ENCODE measurements around the gene GBX2.

Gene GBX2

DNA sequence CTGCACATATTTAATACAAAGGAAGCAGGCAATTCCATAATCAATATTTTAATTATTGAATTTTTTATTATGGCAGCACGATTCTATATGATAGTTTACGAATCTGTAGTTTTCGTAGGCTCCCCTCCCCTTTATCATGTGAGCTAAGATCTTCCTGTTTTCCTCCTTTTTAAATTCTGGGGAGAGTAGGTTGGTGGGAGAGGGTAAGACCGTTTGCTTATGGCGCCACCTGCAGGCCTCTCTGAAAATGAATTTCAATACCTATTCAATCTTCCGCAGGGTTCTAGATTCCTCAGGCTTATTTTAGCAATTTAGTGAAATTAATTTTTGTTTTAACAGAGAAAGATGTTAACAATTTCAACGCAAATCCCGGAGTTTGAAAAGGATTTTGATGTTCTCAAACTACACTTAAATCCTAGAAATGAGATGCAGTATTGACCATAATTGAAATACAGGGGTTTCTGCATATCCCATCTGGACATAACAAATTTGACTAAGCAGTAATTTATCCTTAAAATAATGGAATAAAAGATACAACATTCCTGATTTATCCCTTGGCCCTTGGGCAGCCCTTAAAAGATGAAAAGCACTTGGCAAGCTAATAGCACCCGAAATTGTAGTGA is 12.8 kb upstream of the GBX2 start:
- DNase-seq: peak; percentile 27

DNA sequence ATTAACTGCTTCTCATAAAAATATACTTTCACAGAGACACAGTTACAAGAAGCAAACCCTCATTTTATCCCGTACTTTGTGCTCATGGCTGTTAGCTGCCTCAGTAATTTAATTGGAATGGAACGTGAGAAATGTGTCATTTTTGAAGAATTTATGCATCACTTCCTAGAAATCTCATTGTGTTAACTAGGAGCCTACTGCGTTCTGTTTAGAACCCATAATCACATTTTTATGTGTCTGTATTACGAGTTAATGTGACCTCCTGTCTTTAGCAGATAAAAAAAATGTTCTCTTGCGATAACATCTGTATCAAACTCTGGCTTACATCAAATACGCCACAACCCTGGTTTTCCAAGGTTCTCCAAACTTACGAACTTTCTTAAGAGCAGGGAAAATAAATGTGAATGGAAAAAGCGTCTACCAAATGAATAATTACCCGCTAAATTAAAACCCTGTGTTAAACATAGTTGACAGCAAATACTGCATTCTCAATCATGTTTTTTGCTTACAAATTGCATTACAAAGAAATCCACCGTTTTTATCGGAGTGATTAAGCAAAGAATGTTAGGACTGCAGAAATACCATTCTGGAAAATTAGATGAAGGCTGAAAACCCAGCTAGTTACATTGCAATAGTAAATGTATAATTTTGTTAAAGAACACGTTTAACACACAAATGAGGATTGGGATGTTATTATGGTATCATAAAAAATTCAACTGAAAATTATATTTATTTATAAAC is 12.1 kb upstream of the GBX2 start:
- DNase-seq: no peak

DNA sequence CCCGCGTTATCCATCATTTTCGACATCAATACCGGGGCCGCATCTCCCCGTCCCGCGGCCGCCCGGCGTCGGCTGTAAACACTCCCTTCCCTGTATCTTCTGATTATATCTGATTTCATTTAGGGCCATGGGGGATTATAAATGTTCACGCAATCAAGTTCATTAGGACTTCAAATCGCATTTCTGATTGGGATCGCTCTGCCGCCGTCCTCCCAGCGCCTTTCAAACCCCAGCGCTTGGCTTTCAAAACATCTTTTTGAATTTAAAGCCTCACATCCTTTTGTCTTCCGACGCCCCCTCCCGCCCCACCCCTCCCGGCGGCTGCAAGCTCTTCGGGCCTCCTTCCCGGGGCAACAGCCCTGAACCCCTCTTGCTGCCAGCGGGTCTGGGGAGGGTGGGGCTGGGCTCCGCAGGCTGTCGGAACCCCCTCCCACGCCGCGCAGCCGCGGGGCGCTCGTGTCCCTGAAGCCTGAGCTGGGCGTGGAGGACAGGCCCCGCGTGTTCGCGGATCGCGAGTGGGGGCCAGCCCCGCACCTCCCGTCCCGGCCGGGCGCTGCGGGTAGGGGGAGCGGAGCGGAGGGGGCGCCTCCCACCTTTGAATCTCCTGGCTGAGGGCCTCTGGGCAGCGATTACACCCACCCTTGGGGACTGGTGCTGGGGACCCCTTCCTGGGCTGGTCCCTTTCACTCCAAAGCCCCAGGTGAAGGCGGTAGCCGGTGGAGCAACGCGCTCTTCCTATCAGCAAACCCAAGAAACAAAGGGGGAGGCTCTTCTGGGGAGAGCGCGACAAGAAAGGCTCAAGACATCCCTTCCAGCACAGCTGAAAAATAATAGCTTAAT is 11.3 kb upstream of the GBX2 start:
- no peak for DNase-seq

DNA sequence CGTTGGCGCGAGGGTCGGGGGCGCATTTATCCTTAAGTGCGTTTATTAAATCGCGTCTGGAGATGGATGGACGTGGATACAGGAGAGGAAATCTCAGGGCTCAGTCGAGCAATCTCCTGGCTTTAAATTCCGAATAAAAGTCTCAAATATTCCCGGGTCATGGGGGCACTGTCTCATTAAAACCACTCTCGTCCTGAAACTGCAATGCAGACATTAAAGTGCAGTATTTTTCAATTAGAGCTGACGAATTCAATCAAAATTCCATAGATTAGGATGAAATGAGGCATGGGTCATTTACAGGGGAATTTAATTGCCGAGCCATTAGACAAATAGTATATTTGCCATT is 10.7 kb upstream of the GBX2 start:
- peak; percentile 18 for DNase-seq

DNA sequence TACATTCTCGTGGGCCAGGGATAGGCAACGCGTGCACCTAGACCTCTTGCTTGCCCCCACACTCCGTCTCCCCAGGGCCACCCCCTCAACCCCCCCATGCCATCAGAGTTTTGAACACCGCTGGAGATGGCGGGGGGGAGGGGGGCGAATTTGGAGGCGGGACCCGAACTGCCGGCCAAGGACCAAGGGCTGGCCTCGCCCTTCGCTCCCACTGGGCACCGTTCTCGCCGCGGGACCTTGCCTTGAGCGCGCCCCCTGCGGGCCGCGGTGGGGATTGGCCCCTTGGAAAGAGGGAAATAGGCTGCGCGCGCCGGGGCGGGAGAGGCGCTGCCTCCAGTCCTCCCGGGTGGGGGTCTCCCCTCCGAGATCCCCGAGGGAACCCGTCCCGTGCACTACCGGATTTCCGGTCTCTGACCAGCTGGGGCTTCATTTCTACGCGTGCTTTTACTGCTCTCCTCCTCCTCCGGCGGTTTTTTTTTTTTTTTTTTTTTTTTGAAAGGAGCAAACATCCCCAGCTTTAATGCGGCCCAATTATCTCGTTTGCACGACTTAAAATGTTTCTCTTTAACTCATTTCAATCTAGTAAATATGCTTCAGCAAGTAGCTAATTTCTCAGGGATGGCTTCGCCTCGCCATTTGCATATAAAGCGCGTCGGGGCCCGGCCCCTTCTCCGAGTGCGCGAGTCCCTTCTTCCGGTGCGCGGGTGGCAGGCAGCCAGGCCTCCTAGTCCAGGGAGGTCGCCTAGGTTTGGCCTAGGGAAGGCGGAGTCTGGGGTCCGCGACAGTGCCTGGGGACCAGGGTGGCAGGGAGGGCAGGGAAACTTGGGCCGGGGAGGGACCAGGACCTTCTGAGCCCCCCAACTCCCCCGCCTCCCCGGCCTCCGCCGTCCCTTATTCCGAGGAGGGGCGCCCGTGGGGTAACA is 10.0 kb upstream of the GBX2 start:
- peak; percentile 34 for DNase-seq

DNA sequence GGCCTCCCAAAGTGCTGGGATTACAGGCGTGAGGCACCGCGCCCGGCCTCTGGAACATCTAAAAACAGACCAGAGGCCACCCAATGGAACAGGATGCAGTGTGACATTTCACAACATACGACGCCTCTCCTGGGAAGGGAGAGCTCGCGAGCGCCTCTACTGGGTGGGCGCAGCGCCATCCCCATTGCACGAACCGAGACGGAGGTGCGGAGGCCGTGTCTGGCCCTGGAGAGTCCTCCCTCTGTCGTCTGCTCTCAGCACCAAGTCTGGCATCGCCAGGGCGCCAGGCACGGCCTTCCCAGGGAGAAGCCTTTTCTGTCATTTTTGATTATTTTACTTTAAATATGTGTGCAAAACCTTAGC is 9.4 kb upstream of the GBX2 start:
- peak; percentile 22 for DNase-seq

DNA sequence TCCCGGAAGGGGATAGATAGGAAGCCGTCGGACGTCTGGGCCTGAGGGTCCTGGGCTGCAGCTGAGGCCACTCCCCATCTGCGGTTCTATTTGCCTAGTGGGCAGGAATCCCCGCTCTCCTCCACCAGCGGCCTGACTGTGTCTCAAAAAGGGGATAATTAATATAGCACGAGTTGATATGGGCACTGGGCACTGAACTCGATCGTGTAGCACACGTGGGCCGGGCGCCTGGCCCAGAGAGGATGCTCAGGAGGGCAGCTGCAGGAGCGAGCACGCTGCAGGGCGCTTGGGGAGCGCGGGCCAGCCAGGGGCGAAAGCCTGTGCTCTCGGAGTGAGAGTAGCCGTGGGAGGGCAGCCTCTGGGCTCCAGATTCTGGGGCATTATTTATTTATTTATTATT is 8.8 kb upstream of the GBX2 start:
- no peak for DNase-seq

DNA sequence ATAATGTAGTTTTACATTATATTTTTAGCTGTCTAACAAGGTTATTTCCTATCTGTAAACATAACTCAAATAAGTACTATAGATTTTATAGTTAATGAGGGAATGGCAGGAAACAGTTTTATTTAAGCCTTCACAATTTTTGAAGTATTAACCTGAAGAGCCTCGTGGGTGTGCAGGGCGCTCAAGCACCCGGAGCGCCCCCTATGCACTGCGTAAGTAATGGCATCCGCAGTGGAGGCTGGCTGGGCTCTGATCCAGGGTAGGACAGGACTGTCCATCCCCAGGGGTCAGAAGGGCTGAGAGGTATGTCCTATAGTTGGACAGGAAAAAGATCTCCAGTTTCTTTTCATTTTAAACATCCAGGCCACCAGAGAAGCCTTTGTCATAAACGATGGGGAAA is 8.2 kb upstream of the GBX2 start:
- no peak for DNase-seq

DNA sequence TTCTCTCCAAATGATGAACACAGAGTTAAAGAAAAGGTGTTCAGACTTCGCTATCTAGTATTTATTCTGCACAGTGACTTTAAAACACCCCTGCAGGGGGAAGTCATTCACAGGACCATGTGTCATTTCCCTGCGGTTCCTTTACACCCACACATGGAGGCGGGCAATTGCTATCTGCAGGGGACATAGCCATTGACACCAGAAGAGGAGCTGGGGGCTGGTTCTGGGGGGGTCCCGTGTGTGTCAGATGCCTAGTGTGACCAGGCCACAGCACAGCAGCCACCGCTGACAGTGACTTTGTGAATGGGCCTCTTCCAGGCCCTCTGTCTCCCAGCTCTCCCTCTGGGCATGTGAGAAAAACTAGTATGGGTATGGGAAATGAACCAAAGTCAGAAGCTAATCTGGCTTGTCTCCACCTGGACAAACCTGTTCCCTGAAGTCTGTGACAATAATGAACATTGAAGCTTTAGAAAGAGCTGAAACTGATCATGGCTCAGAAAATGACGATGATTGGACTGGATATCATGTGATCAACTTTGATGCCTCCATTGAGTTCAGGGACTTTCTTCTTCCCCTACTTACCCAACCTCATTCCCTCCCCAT is 7.5 kb upstream of the GBX2 start:
- DNase-seq: no peak

DNA sequence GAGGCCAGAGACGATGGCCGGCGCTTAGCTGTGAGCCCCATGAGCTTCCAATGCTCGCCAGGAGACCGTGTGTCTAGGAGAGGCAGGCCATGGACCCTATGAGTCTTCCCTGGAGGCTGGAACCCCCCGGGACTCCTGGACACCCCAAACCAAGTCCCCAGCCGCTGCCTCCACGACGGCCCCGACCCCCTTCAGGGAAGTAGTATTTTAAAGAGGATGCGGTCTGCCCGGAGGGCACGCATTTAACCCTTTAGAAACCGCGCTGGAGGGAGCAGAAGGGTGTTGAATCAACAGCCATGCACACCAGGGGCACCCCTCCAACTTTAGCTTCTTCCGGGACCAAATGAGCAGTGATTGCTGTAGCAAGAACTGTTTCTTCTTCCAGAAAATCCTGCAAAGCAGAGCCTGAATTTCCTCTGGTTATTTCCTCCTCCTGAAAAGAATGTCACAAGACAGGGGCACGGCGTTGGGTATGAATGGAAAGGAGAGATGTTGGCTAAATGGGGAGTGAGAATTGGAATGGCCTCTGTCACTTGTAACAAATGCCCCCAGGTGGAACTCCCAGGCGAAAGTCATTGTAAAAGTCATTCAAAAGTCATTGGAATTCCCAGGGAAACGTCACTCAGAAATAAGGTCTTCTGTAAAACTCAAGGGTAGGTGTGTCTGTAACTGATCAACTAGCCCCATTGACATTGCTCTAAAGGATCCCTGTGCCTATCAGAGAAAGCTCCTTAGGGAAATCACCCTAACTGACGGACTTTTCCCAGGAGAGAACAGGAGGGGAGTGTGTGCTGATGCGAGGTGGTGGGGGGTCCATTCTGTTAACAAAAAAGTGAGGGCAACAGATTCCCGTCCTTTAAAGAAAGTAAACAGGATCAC is 5.8 kb upstream of the GBX2 start:
- DNase-seq: no peak

DNA sequence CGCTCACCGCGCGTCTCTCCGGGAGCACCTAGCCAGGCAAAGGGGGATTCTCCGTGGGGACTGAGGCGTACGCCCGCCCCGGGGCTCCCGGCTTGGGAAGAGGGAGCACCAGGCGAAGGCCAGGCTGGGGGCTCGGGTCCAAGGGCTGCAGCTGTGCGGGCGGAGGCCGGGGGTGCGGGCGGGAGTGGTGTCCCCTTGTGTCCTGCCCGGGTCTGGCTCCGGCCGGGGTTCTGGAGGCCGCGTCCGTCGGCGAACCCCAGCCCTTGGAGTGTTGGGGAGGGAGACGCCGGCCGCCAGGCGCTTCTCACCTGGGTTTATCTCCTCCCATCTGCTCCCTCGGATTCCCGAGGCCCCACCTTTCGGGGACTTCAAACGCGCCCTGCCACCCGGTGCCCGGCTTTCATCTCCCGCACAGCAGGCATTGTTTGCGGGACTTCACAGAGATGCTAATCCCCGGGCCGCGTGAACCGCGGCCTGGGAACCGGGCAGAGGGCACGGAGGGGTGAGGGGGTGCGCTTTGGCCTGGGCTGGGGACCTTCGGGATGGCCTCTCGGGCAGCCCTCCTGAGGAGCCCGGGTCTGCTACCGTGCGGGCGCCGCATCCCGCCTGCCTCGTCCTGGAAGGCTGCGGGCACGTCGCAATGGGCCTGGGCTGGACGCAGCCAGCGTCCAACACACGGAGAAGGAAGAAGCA is 5.0 kb upstream of the GBX2 start:
- DNase-seq: no peak

DNA sequence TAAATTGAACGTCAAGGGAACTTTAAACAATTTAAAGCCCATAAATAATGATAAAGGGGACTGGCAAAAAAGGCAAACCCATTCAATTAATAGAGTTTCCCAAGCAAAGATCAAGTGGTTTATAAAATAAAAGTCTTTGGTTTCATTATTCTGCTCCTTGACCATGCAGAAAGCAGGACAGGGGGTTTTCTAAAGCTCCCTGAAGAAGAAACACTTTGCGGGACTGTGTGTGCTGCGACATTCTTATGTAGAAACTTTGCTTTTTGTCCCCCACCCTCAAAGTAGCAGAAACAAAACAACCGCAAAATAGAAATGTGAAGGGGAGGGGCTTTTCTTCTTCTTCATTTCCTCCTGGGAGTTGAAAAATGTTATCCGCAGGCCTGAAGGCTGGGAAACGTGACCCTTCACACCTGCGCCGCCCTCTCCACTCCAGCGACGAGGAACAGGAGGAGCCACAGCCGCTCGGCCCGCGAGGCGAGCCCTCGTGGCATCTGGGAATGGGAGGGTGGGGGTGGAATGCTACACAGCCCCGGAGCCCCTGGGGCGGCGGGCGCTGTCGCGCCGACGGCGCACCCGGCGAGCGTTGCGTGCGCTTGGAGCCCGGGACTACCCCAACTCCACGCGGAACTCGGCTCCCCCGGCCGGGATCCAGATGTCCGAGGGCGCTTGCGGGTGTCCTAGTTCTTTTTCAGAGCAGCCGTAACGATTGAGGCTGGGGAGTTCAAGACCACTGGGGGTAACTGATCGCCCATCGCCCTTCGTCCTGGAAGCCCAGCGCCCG is 4.3 kb upstream of the GBX2 start:
- no peak for DNase-seq

DNA sequence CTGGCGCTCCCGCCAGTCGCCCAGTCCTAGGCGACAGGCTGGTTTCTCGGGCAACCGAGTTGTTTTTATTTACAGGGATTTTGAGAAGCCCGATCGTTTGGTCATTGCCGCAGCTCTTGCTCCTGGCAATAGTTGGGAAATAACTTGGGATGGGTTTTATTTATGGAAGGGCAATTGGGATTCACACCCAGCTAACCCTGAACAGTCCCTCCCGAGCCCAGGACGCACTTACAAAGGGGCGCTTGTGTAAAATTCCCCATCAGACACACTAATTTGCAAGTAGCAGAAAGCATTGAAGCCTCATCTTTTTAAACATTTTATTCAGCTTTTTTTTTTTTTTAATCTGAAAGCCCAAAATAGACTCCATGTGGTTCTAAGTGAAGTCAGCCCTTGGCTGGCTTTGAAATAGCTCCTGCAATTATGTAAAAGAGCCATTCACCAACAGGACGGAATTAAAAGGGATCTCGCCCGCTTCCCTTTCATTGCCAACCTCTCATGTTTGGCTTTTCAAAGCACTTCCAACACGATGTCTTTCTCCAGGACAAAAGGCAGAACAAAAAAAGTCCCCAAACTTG is 3.6 kb upstream of the GBX2 start:
- DNase-seq: no peak

DNA sequence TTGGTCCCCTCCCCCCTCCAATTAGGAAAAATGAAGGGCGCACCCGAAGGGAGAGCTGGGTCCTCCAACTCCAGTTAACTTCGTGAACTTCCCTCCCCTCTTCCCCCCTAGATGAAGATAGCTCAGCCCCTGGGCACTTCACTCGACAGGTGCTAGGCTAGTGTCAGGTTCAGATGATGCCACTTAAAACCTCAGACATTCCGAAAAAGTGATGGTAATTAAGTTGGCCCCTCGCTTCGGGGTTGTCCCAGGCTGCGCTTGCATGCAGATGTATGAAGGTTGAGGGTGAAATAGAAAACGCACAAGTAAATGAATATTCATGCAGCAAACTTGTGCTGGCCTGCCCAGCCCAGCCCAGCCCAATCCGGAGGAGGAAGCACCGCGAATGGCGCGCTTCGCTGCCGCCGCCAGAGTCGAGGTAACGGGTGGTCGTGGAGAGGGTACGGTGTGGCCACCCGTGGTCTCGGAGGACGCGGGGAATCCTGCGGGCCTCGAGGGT is 3.0 kb upstream of the GBX2 start:
- no peak for DNase-seq

DNA sequence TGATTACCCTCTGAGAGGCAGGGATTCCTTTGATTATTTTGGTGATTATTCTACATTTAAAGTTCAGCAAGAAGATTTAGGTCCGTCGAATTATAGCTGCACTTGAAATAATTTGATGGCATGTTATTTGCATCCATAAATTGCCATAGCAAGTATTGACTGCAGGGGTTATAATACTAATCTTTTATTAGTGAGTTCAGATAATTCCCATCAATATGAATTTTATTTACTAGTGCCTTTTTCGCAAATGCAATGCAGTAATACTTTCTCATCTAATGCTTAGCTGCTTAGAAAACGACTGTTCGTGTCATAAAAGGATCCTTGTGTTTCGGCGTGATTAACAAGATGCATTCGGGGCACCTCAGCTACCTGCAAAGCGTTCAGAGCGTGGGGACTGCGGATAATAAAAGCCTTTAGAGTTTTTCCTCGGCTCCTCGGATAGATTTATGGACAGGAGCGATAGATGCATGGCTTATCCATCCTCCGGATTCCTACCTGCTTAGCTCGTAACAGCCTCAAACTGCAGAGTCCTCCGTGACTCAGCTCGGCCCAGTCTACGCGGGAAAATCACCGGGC is 2.5 kb upstream of the GBX2 start:
- DNase-seq: no peak

DNA sequence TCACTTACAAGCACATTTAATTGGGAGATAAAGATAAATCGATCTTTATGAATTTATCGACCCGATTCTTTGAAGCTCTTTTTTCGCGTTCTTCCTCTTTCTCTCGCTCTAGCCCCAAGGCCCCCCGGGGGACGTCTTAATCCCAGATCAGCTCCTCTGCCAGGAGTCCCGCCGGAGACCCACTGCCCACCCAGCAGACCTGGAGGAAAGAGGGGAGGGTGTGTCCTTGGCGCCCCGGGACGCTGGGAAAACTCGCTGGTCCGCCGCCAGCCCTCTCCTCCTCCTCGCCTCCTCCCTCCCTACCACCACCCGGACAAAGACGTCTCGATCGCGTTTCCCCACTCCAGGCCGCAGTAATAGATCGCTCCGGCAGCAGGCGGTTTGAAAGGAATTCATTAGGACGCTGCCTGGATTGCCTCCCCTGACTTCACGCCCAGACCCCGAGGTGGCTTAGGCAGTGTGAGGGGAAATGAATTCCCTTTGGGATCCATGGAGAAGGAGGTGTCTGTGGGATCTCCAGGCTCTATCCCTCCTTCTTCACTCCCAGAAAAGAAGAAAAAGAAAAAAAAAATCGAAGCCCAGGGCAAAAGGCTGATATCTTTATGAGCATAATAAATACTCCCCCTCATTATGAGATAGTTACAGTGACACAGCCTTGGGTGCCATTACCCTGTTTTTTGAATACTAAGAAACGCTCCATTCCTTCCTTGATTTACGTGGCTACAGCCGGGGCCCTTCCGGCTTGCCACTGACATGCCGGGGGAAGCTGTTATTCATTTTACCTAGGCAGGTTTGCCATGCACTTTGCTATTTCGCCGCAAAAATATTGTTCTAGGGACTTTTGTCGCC is 1.8 kb upstream of the GBX2 start:
- DNase-seq: no peak

DNA sequence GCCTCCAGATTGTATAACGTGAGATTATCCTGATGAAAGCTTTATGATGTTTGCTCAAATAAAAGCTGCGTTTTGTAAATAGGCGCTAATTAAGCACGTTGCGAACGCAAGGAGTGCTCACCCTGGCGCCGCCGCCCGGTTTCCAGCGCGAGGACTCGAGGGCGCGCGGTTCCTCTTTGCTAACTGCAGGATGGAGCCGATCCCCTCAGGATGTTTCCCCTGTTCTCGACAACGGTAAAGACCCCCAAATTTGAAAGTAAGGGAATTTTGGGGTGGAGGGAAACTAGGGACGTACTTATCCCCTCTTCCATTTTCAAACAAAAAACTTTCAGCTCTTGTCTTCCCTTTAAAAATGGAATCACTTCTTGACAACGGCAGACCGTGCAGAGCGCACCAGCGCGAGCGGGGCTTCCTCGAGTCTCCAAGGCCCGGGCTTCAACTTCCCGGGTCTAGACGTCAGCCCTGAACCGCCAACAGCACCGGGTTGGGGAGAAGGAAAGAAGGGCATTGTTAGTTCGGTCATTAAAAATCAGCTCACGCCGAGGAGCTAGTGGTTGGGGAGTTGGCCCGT is 1.1 kb upstream of the GBX2 start:
- DNase-seq: no peak
